ENCODE measurements around the gene ADORA1. TPM values are rescaled to one million over a fixed set of nuclear protein-coding genes. Genes with fewer than 3 reads are reported as not detected.

ADORA1 gene
- total and polyA plus RNA-seq, 2 donors (not counting 1 experiment from before 2014, with no cell fraction given), result not detected

- CTCF ChIA-PET, result no interaction called here
- H3K4me2 ChIP-seq (replicated peaks; ENCODE audit: low read depth, low read length, poor library complexity, severe bottlenecking), result no peak overlapping the region
- intact Hi-C loops (cut with micrococcal nuclease), result no loop called here
- H3K4me3 ChIP-seq (ENCODE audit: control extremely low read depth in 1 of 5, extremely low read depth in 1 of 5, insufficient read depth in 1 of 5, low read depth in 2 of 5, low read length in 4 of 5), result no peak overlapping the region
- Mint-ChIP-seq H3K4me3 (no peak overlapping the region), H3K27me3 (peaks cover 6% of the 10 kb centered on the region), H3K4me1 (peaks cover 1% of the 10 kb centered on the region), H3K27ac (no peak overlapping the region), H3K9me3 (ENCODE audit: insufficient read depth) (no peaks in the 10 kb centered on the region)
- no peak for ATAC-seq (ENCODE audit: low read depth)
- H3K79me2 ChIP-seq (ENCODE audit: control insufficient read depth, insufficient read depth, low read length), result no peaks in the 10 kb centered on the region
- 84% methylated on average over 6 of the region's 9 CpGs for WGBS (ENCODE audit: insufficient coverage)
- H3K9me3 ChIP-seq (ENCODE audit: control extremely low read depth in 1 of 3, control insufficient read depth in 2 of 3, insufficient read depth in 1 of 3, low read length in 2 of 3), result peaks cover 0 to 7% (median 0%) of the 10 kb centered on the region in 3 donors
- H2AFZ ChIP-seq (ENCODE audit: insufficient read depth, low read depth, low read length, poor library complexity, severe bottlenecking), result no peak overlapping the region
- peaks cover 0 to 6% (median 0%) of the 10 kb centered on the region in 4 experiments for H3K27me3 ChIP-seq (replicated peaks in 1 of 4; ENCODE audit: control extremely low read depth in 1 of 4, control insufficient read depth in 3 of 4, insufficient read depth in 4 of 4, low read length in 3 of 4)
- no peak overlapping the region for H3K27ac ChIP-seq (ENCODE audit: low read length in 2 of 2)
- no peak overlapping the region for H3K9ac ChIP-seq (ENCODE audit: low read length)
- TF ChIP-seq CTCF (IDR thresholded peaks at IDR 0.05) (no peak), EZH2 (IDR thresholded peaks at IDR 0.05; ENCODE audit: borderline replicate concordance, insufficient read depth, low read depth, low read length, poor library complexity, severe bottlenecking) (no peak)
- H4K20me1 ChIP-seq (ENCODE audit: control insufficient read depth, insufficient read depth, low read length, poor library complexity, severe bottlenecking), result no peaks in the 10 kb centered on the region
- POLR2A ChIA-PET, result no interaction called here
- no peak for DNase-seq
- no peaks in the 10 kb centered on the region for H3K36me3 ChIP-seq (replicated peaks in 1 of 2; ENCODE audit: control extremely low read depth in 1 of 2, control insufficient read depth in 1 of 2, extremely low read depth in 1 of 2, insufficient read depth in 2 of 2, low read length in 1 of 2)
- peaks cover 0 to 8% of the 10 kb centered on the region in 2 donors for H3K4me1 ChIP-seq (ENCODE audit: control insufficient read depth in 2 of 2, insufficient read depth in 2 of 2, low read length in 2 of 2)
Observed at GRCh38 chr1:203176273-203177035, 48.9 kb downstream of the ADORA1 start.

- no peak for DNase-seq
- H3K9ac ChIP-seq (ENCODE audit: low read length), result no peak overlapping the region
- Mint-ChIP-seq H3K27ac (no peak overlapping the region), H3K4me1 (peaks cover 1% of the 10 kb centered on the region), H3K4me3 (no peak overlapping the region), H3K9me3 (ENCODE audit: insufficient read depth) (no peaks in the 10 kb centered on the region), H3K27me3 (peaks cover 6% of the 10 kb centered on the region)
- H3K27ac ChIP-seq (ENCODE audit: low read length in 2 of 2), result no peak overlapping the region
- H3K27me3 ChIP-seq (replicated peaks in 1 of 4; ENCODE audit: control extremely low read depth in 1 of 4, control insufficient read depth in 3 of 4, insufficient read depth in 4 of 4, low read length in 3 of 4), result peaks cover 0 to 6% (median 0%) of the 10 kb centered on the region in 4 experiments
- WGBS (ENCODE audit: insufficient coverage), result 83% methylated on average over 1 of the region's 6 CpGs
- TF ChIP-seq EZH2 (IDR thresholded peaks at IDR 0.05; ENCODE audit: borderline replicate concordance, insufficient read depth, low read depth, low read length, poor library complexity, severe bottlenecking) (no peak), CTCF (IDR thresholded peaks at IDR 0.05) (no peak)
- H3K79me2 ChIP-seq (ENCODE audit: control insufficient read depth, insufficient read depth, low read length), result no peaks in the 10 kb centered on the region
- peaks cover 0 to 8% of the 10 kb centered on the region in 2 donors for H3K4me1 ChIP-seq (ENCODE audit: control insufficient read depth in 2 of 2, insufficient read depth in 2 of 2, low read length in 2 of 2)
- peaks cover 0 to 3% (median 0%) of the 10 kb centered on the region in 3 donors for H3K9me3 ChIP-seq (ENCODE audit: control extremely low read depth in 1 of 3, control insufficient read depth in 2 of 3, insufficient read depth in 1 of 3, low read length in 2 of 3)
- no peak overlapping the region for H3K4me2 ChIP-seq (replicated peaks; ENCODE audit: low read depth, low read length, poor library complexity, severe bottlenecking)
- no peak overlapping the region for H2AFZ ChIP-seq (ENCODE audit: insufficient read depth, low read depth, low read length, poor library complexity, severe bottlenecking)
- H4K20me1 ChIP-seq (ENCODE audit: control insufficient read depth, insufficient read depth, low read length, poor library complexity, severe bottlenecking), result no peaks in the 10 kb centered on the region
- intact Hi-C loops (cut with micrococcal nuclease), result no loop called here
- no peak for ATAC-seq (ENCODE audit: low read depth)
- CTCF ChIA-PET, result no interaction called here
- no peak overlapping the region for H3K4me3 ChIP-seq (ENCODE audit: control extremely low read depth in 1 of 5, extremely low read depth in 1 of 5, insufficient read depth in 1 of 5, low read depth in 2 of 5, low read length in 4 of 5)
- POLR2A ChIA-PET, result no interaction called here
- no peaks in the 10 kb centered on the region for H3K36me3 ChIP-seq (replicated peaks in 1 of 2; ENCODE audit: control extremely low read depth in 1 of 2, control insufficient read depth in 1 of 2, extremely low read depth in 1 of 2, insufficient read depth in 2 of 2, low read length in 1 of 2)
Observed at GRCh38 chr1:203177036-203177405, 49.5 kb downstream of the ADORA1 start.

Measured in B cell (primary cell).